Measurements from ENCODE around the gene YPEL5.
A peak's percentile ranks its signal among the peaks of the same experiment; 100 is the strongest.

The YPEL5 gene

DNA sequence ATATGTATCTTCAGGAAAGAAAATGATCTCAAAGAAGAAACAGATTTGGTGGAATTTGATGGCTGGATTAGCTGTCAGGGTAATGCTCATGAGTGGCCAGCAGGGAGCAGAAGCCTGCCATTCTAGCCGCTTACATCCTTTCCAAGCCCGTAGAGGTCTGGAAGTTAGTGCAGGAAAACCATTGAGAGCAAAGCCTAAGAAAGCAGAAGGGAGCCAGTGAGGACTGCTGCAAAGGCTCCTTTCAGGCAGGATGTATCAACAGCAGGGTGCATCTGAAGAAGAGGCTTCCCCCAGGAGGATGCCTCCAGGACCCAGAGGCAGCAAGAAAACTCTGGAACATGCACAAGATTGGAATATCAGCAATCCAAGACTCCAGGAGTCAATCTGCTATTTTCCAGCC, 61.6 kb downstream of the YPEL5 start:
- peak; percentile 38 for DNase-seq

DNA sequence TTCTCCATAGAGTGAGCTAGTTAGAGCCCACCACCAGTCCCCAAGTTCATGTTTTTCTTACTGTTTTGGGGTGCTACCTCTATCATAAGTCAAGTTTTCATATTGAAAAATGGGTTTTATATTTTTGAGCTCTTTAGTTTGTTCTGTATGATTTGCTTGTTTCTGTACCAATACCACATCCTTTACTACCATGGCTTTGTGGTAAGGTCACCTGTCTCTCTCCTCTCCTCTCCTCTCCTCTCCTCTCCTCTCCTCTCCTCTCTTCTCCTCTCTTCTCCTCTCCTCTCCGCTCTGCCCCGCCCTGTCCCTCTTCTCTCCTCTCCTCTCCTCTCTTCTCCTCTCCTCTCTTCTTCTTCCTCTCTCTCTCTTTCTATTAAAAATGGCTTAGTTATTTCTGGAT, 62.4 kb downstream of the YPEL5 start:
- DNase-seq: peak; percentile 26

Data from central memory CD4-positive, alpha-beta T cell (primary cell).